OCI-M1 (cell line): ENCODE measurements around the gene ZNF202.
"Not testable (repeated sequence)": the region's sequence is repeated elsewhere in the genome, so short reads cannot be mapped to it uniquely, and the experiment has no call there.

ENCODE experiments used
- DNase-seq: peaks from one replicate; lab custom pipeline; 2025; lab: John Stamatoyannopoulos, UW

ZNF202 gene

DNA sequence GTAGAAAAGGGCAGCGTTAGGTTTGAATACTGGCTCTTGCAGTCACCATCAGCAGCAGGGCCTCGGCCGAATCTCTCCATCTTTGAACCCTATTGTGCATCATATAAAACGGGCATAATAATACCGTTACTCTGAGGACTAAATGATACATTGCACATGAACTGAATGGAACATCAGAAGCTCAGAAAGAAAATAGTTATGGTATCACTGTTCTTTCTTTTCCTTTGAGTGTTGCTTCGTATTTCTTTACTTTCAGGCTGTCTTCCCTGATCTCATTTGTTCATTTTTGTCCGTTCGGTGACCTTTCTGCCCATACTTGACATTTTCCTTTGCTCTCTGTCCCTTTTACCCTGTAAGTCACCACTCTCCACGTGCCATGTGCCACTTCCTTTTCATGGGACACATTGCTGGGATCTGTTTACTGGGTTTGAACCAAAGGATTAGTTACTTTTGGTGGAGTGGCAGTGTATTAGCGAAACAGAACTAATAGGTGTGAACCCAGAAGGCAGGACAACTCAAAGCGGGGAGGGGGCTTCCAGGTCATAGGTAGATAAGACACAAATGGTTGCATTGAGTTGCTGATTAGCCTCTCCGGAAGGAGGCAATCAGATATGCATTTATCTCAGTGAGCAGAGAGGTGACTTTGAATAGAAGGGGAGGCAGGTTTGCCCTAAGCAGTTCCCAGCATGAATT is 717 bp upstream of the ZNF202 start:
- peak; percentile 79 for DNase-seq

DNA sequence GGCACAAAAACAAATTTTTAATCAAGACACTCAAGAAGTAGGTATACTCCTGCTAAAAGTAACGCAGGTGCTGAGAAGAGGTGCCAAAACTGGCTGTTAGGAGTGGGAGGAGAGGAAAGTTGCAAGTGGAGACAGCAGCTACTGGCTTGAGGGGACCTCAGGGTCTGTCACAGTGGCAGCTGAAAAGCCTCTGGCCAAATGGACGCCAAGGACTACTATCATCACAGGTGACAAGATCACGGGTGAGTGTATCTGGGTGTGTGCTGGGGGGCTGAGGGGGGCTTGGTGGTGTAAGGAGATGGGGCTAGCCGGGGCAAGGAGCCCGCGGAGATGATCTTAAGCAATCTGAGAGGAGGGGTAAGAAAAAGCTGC is 687 bp downstream of the ZNF202 start:
- peak; percentile 56 for DNase-seq

DNA sequence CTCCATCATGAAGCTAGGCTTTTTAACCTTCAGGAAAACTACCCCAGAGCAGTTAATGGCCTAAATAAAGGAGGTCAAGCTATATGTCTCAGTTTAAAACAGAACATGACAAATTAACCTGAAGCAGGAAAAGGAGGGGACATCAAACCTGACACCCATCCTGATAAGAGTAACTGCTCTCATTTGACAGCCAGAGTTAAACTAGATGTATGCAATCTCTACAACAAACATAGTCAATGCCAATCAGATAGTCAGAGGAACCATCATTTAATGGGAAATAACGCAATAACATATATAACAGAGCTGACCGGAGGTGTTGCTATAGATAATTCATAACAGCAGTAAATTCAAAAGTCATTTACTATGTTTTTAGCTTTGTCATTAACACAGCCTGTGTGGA is 3.1 kb downstream of the ZNF202 start:
- DNase-seq: no peak

DNA sequence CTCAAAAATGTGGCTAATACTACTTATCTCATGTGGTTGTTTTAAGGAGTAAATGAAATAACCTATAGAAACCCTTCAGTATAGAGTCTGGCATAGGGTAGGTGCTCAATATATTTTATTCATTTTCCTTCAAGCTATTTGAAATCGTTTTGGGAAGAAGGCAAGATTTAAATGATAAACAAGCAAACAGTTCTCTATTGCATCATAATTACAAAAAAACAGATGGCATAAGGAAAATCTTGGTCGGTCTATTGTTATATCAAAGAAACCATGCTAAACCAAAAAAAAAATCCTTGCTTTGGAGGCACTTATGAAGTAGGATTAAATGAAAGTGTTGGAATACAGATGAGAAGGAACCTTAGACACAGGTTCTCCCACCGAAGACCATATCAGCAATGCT is 4.7 kb downstream of the ZNF202 start:
- DNase-seq: no peak

DNA sequence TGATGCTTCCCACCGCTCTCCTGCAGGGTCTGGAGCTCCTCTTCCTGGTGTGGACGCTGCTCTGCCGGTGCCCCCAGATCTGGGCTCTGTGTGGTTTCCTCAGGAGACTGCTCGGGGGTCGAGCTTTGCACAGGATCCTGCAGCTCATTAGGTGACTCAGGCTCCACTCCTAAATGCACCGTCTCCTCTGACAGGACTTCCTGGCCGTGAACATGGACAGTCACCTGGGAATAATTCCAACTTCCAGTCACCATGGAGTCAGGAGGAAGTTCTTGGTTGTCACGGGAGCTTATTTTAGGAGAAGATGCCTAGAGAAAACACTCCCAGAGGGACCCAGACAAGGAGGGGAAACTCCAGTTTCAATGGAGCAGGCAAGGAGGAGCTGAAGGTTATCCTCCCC is 11.9 kb downstream of the ZNF202 start:
- DNase-seq: no peak

DNA sequence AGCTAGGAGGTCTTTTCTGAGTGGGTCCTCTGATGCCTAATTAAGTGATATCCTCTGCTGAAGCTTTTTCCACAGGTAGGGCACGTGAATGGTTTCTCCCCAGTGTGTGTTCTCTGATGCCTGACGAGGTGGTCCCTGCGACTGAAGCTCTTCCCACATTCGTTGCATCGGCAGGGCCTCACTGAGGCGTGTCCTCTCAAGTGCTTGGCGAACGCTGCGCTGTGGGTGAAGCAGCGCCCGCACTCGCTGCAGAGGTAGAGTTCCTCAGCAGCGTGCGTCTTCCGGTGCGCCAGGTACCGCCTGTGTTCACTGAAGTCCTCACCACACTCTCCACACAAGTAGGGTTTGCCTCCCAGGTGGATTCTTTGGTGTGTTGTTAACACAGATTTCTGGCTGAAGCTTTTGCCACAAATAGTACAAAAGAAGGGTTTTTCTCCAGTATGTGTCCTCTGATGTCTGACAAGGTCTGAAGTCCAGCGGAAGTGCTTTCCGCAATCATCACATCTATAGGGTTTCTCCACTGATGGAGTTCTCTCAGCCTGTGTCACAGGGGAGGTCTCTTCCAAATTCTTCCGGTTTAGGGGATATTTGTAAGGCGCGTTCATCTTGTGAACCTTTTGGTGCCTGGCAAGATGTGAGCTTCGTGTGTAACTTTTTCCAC is 15.3 kb downstream of the ZNF202 start:
- no peak for DNase-seq

DNA sequence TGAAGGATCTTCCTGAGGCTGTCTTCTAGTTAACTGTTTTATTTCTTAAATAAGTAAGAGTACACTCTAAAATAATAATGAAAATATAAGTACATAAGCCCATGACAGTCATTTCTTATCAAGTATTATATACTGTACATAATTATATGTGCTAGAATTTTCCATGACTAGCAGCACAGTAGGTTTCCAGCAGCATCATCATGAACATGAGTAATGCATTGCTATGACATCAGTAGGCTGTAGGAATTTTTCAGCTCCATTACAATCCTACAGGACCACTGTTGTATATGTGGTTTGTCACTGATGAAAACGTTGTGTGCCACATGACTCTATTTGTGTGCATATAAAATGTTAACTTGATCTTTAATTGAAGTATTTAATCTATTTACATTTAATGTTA is 22.0 kb downstream of the ZNF202 start:
- DNase-seq: peak; percentile 15

DNA sequence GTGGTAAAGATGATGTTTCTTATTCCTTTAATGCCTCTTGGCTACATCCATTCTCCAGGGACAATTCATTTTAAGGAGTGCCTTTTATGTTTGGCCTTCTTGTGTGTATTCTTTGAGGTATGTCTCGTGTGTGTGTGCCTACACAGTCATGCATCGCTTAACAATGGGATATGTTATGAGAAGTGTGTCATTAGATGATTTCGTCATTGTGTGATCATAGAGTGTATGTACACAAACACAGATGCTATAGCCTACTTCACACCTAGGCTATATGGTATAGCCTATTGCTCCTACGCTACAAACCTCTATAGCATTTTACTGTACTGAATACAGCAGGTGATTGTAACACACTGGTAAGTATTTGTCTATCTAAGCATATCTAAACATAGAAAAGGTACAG is 23.0 kb downstream of the ZNF202 start:
- DNase-seq: no peak

DNA sequence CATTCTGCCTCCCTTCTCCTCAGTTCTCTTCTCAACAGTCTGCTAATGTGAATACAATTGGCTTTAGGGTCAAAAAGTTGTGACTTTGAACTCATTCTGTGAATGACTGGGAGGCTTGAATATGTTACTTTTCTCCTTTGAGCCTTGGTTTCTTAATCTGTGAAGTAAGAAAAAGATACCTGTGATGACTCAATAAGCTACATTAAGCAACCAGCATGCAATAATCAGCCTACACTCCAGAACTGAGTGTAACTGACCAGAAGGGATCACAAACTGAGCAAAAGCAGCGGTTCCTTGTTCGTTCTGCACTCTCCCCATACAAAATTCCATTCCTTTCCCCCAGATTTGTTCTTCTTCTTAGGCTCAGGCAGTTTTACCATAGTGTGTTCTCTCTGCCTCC is 23.4 kb downstream of the ZNF202 start:
- DNase-seq: peak; percentile 31

DNA sequence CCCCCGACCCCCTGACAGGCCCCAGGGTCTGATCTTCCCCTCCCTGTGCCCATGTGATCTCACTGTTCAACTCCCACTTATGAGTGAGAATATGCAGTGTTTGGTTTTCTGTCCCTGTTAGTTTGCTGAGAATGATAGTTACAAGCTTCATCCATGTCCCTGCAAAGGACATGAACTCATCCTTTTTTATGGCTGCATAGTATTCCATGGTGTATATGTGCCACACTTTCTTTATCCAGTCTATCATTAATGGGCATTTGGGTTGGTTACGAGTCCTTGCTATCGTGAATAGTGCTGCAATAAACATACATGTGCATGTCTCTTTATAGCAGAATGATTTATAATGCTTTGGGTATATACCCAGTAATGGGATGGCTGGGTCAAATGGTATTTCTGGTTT is 28.8 kb downstream of the ZNF202 start:
- not testable (repeated sequence) for DNase-seq

DNA sequence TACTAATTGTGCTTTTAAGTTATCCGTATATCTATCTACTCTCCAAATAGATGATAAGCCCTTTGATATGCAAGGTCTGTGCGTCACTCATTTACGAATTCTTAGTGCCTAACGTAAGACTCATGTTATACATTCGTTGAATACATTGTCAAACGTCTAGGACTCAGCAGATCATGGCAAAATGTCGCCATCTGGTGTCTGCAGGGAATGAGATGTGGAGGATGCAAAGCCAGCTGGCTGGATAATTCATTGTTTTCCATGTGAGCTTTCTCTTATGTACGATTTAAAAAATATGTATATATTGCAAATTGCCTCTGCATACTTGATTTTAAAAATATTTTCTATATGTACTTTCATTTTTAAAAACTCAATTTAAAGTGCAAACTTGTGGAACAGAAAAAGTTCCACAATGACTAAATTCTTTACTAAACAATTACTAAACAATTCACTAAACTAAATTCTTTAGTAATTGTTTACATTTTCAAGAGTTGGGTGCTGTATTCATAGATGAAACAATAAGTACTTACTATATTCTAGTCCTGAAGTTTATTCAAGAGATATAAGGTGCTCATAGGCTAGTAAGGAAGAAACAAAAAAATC is 33.8 kb downstream of the ZNF202 start:
- peak; percentile 89 for DNase-seq

DNA sequence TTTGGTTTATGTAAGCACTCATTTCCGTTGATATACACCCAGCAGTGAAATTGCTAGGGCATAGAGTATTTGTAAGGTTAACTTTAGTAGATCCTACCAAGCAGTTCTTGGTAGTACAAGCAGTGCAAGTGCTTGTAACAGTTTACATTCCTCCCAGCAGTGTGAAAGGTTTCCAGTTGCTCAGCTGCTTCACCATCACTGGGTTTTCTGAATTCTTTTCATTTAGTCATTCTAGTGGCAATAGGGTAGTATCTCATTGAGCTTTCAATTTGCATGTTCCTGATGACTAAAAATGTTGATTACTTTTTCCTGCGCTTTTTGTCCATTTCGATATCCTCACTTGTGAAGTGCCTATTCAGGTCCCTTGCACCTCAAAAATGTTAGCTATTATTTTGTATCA is 34.3 kb downstream of the ZNF202 start:
- DNase-seq: no peak

DNA sequence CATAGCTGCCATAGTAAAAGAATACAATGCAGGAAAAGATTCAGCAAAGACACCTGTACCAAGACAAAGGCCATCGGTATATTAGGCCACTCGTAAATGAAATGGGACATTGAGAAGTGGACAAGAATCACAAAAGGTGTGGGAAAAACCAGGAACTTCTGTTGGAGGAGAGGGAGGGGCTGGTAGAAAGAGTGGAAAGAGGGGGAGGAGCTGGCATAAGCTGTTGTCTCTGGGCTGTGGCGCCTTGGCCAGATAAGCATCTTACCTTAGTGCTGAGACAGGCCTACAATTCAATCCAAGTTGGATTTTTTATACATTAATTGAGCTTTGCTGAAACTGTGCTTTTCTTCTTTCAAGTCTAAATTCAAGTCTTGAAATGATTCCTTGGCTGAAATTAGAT is 37.1 kb downstream of the ZNF202 start:
- DNase-seq: no peak

DNA sequence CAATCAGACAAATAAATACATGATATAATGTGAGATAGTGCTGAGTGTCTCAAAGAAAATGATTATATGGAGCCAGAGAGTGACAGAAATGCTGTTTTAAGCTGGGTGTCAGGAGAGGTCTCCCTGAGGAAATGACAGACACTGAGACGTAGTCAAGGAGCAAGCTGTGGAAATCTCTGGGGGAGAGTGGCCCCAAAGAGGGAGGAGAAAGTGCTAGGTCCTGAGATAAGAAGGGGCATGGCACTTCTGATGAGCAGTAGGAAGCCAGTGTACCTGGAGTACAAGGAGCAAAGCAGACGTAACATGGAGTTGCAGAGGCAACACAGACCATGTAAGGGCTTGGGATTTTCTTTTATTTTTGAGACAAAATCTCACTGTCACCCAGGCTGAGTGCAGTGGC is 38.8 kb downstream of the ZNF202 start:
- no peak for DNase-seq

DNA sequence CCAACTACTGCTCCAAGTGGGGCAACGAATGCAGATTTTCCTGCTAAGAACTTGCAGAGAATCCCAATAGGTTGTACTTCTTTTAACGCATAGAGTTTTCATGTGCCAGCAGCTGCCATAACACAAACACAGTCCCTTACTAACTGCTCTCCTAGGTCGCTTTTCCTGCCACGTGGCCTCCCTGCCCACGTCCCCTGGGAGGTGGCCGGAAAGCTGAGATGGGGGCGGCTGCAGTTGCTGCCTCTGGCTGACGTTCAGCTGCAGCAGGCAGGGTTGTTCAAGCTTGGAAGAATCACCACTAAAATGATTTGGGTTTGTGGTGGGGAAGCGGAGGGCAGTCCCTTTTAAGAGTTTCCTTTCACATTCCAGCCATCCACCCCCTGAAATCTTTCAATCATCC is 39.3 kb downstream of the ZNF202 start:
- DNase-seq: no peak

DNA sequence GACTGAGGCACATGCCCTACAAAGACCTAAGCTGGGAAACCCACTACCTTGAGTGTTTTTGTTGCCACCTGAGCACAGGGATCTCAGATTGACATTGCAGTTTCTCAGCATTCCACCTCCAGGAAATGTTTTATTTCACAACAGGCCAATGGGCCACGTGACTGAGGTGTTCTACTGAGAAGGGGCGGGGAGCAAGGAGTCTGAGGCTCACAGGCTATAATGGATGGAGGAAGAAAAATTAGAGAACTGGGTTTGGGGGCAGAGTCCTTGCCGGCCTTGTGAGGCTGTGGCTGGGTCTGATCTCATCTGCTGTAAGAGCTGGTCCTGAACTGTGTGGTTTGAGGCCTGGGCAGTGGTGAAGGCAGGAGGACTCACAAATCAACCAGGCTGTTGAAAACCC is 40.7 kb downstream of the ZNF202 start:
- DNase-seq: peak; percentile 42

DNA sequence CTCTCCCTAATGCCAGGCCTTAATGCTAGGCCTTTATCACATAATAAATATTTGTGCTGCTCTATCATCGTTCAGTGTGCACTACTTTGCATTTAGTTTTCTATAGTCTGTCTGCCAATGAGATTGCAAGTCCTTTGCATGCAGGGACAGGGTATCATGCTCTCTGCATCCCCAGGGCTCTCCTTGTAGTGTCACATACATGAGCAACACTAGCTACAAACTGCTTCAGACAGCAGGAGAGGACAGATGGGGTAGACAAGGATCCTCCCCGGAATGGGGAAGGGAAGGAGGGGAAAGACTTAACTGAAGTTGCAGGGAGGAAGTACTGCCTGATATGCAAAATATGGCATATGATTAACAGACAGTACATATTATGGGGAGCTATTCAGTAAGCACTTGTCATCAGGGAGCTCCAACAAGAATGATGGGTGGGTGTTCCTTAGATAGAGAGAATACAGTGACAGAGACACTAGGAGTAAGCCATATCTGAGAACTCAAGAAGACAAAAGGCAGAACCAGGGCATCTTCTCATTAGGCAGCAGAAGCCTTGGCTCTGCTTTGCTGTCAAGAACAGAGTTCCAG is 42.8 kb downstream of the ZNF202 start:
- DNase-seq: peak; percentile 20

DNA sequence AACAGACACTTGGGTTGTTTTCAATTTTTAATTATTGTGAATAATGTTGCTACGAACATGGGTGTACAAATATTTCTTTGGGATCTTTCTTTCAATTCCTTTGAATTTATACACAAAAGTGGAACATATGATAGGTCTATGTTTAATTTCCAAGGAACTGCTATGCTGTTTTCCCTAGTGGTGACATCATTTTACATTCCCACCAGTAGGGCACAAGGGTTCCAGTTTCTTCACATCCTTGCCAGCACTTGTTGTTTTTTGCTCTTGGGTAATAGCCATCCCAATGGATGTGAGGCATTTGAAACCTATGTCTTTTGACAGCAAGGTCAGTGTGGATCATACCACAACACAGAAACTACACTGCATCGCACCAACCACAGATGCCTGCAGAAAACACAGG is 45.3 kb downstream of the ZNF202 start:
- no peak for DNase-seq

DNA sequence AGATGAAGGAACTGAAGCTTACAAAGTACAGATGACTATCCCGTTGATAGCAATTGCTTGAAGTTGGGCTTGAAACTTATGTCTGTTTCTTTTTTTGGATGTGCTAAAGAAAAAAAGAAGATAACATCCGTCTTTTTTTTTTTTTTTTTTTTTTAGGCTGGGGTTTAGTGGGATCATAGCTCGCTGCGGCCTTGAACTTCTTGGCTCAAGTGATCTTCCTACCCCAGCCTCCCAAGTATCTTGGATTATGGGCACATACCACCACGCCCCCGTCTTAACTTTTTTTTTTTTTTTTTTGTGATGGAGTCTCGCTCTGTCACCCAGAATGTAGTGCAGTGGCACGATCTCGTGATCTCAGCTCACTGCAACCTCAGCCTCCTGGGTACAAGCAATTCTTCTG is 46.2 kb downstream of the ZNF202 start:
- no peak for DNase-seq

DNA sequence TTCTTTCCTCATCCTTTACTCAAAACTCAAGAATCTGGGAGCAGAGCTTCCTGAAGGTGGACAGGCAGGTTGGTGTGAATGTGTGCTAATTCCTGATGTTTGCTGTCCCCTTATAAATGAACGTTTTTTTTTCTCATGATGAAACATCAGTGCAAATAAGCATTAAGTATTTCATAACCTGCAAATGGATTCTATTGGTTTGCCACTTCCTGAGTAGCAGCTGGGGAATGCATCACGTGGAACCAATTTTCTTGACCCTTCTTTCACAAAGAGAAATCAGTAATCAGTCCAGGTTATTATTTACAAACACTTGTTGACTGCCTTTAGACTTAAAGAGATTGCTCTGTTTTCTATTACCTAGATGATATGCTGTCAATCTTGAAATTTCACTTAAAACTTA is 46.9 kb downstream of the ZNF202 start:
- DNase-seq: peak; percentile 60

DNA sequence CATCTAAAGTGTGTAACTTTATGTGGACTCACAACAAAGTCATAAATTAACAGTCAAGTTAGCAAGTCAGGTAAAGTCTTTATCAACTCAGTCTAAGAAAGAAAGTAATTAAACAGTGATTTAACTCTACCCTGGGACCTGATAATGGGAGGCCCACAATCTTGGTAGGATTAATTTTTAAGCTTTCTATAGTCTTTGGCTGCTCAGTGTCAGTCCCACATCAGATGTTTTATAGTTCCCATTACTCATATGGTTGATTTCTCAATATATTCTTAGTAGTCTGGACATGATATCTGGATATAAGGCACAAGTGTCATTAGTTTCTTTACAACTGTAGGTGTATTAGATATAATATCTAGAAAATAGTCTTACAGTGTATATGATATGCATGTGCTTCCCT is 48.5 kb downstream of the ZNF202 start:
- no peak for DNase-seq

DNA sequence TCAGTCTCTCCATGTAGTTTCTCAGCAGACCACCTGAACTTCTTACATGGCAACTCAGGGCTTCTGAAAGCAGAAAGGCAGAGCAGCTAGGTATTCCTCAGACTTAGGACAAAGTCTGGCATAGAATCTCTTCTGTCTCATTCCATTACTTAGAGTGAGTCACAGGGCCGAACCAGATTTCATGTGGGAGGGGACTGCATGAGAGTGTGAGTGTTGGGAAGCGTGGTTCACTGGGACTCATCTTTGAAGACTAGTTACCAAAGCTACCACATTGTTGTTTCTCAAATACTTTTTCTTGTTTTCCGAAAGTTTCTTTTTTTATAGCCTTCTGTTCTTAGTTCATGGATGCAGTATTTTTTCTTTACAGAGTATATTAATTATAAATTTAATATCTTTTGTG is 51.0 kb downstream of the ZNF202 start:
- no peak for DNase-seq

DNA sequence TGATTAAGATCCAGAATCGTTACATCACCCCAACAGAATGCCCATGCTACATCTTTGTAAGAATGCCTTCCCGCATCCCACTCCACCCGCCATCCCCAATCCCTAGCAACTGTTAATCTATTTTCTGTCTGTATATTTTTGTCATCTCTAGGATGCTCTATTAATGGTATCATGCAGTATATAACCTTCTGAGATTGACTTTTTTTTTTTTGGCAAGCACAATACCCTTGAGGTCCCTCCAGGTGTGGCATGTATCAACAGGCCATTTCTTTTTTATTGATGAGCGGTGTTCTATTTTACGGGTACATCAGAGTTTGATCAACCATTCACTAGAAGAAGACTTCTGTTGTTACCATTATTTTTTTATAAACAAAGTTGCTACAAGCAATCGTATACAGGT is 56.9 kb downstream of the ZNF202 start:
- no peak for DNase-seq
